Measurements from ENCODE around the gene WDR54. TPM values are rescaled to one million over a fixed set of nuclear protein-coding genes. Genes with fewer than 3 reads are reported as not detected.

WDR54 gene
- total RNA-seq, 1 donor from 2014 or later, result 26.9 TPM

GRCh38 chr2:74391580-74392448, 29.7 kb upstream of the WDR54 start:
- peak; percentile 83 for DNase-seq (ENCODE audit: low read depth)
- FAIRE-seq, result no peak
- peak; percentile 94 for TF ChIP-seq CTCF (IDR thresholded peaks at IDR 0.05; ENCODE audit: insufficient read depth, low read length, severe bottlenecking)
- no peaks in the 10 kb centered on the region for H3K36me3 ChIP-seq (ENCODE audit: control insufficient read depth, insufficient read depth, low read length)
- peak overlapping the region; percentile 71 for H3K4me3 ChIP-seq (ENCODE audit: low read depth, low read length)
- no peaks in the 10 kb centered on the region for H3K27me3 ChIP-seq (ENCODE audit: control insufficient read depth, insufficient read depth, low read length)

- H3K4me3 ChIP-seq (ENCODE audit: low read depth, low read length), result no peak overlapping the region
- FAIRE-seq (no peak), DNase-seq (ENCODE audit: low read depth) (no peak)
- H3K36me3 ChIP-seq (ENCODE audit: control insufficient read depth, insufficient read depth, low read length), result no peaks in the 10 kb centered on the region
- H3K27me3 ChIP-seq (ENCODE audit: control insufficient read depth, insufficient read depth, low read length), result no peaks in the 10 kb centered on the region
- no peak for TF ChIP-seq CTCF (IDR thresholded peaks at IDR 0.05; ENCODE audit: insufficient read depth, low read length, severe bottlenecking)
Observed at GRCh38 chr2:74392449-74392743, 29.1 kb upstream of the WDR54 start.

- TF ChIP-seq CTCF (IDR thresholded peaks at IDR 0.05; ENCODE audit: insufficient read depth, low read length, severe bottlenecking), result no peak
- no peak for DNase-seq (ENCODE audit: low read depth)
- FAIRE-seq, result no peak
- no peaks in the 10 kb centered on the region for H3K36me3 ChIP-seq (ENCODE audit: control insufficient read depth, insufficient read depth, low read length)
- H3K4me3 ChIP-seq (ENCODE audit: low read depth, low read length), result no peak overlapping the region
- no peaks in the 10 kb centered on the region for H3K27me3 ChIP-seq (ENCODE audit: control insufficient read depth, insufficient read depth, low read length)
Observed at GRCh38 chr2:74393525-74393924, 28.0 kb upstream of the WDR54 start.

GRCh38 chr2:74396149-74396548, 25.4 kb upstream of the WDR54 start:
- no peak for FAIRE-seq
- no peak for DNase-seq (ENCODE audit: low read depth)

GRCh38 chr2:74399785-74400184, 21.7 kb upstream of the WDR54 start:
- no peak overlapping the region for H3K4me3 ChIP-seq (ENCODE audit: low read depth, low read length)
- DNase-seq (ENCODE audit: low read depth), result peak; percentile 47
- no peaks in the 10 kb centered on the region for H3K36me3 ChIP-seq (ENCODE audit: control insufficient read depth, insufficient read depth, low read length)
- no peaks in the 10 kb centered on the region for H3K27me3 ChIP-seq (ENCODE audit: control insufficient read depth, insufficient read depth, low read length)
- FAIRE-seq, result no peak
- peak; percentile 53 for TF ChIP-seq CTCF (IDR thresholded peaks at IDR 0.05; ENCODE audit: insufficient read depth, low read length, severe bottlenecking)

More at GRCh38 chr2:74396149-74396548, 25.4 kb upstream of the WDR54 start:
- H3K36me3 ChIP-seq (ENCODE audit: control insufficient read depth, insufficient read depth, low read length), result no peaks in the 10 kb centered on the region
- no peak for TF ChIP-seq CTCF (IDR thresholded peaks at IDR 0.05; ENCODE audit: insufficient read depth, low read length, severe bottlenecking)
- H3K27me3 ChIP-seq (ENCODE audit: control insufficient read depth, insufficient read depth, low read length), result no peaks in the 10 kb centered on the region
- no peak overlapping the region for H3K4me3 ChIP-seq (ENCODE audit: low read depth, low read length)

GRCh38 chr2:74401891-74402290, 19.6 kb upstream of the WDR54 start:
- DNase-seq (ENCODE audit: low read depth), result no peak
- TF ChIP-seq CTCF (IDR thresholded peaks at IDR 0.05; ENCODE audit: insufficient read depth, low read length, severe bottlenecking), result no peak
- no peak for FAIRE-seq
- Histone ChIP-seq H3K4me3 (ENCODE audit: low read depth, low read length) (no peak overlapping the region), H3K36me3 (ENCODE audit: control insufficient read depth, insufficient read depth, low read length) (no peaks in the 10 kb centered on the region), H3K27me3 (ENCODE audit: control insufficient read depth, insufficient read depth, low read length) (no peaks in the 10 kb centered on the region)

Data from bronchial epithelial cell (primary cell).